Measurements from ENCODE around the gene ZBTB44. TPM values are rescaled to one million over a fixed set of nuclear protein-coding genes. Genes with fewer than 3 reads are reported as not detected.

ZBTB44 gene
- total RNA-seq, 1 donor: 41.5 TPM

DNA sequence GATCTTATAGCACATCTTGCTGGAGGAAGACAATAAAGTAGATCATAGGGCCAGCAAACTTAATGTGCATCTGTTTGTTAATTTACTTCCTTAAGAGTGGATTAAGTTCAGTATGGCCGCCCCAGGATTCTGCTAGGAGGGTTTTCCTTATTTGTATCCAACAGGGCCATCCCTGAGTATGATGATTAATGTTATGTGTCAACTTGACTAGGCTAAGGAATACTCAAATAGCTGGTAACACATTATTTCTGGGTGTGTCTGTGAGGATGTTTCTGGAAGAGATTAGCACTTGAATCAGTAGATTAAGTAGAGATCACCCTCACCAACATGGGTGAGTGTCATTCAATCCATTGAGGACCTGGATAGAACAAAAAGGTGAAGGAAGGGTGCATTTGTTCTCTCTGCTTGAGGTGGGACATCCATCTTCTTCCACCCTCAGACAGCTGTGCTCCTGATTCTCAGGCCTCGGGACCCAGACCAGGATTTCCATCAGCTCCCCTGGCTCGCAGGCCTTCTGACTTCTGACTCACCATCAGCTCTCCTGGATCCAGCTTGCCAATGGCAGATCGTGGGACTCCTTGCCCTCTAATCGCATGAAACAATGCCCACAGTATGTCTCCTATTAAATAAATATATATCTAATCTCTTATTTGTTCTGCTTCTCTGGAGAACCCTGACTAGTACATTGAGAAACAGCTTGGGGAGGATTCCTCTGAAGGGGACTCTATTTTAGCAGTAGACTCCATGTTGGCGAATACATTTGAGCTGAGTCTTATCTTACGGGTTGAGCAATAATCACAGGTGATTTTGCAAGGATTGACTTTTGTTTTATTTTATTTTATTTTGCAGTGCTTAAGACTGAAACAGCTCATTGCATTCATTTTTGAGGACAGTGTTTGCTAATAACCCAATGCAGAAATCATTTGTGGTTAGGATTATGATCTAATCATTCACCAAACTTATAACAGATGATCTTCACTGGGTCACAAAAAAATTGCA lies 9.0 kb upstream of the ZBTB44 start:
- DNase-seq (ENCODE audit: low read depth): peak; percentile 40
- no peak overlapping the region for H3K4me3 ChIP-seq (ENCODE audit: low read depth, low read length)
- TF ChIP-seq, protein P1, sequence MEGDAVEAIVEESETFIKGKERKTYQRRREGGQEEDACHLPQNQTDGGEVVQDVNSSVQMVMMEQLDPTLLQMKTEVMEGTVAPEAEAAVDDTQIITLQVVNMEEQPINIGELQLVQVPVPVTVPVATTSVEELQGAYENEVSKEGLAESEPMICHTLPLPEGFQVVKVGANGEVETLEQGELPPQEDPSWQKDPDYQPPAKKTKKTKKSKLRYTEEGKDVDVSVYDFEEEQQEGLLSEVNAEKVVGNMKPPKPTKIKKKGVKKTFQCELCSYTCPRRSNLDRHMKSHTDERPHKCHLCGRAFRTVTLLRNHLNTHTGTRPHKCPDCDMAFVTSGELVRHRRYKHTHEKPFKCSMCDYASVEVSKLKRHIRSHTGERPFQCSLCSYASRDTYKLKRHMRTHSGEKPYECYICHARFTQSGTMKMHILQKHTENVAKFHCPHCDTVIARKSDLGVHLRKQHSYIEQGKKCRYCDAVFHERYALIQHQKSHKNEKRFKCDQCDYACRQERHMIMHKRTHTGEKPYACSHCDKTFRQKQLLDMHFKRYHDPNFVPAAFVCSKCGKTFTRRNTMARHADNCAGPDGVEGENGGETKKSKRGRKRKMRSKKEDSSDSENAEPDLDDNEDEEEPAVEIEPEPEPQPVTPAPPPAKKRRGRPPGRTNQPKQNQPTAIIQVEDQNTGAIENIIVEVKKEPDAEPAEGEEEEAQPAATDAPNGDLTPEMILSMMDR (IDR thresholded peaks at IDR 0.05; ENCODE audit: insufficient read depth, low read depth, low read length): no peak

DNA sequence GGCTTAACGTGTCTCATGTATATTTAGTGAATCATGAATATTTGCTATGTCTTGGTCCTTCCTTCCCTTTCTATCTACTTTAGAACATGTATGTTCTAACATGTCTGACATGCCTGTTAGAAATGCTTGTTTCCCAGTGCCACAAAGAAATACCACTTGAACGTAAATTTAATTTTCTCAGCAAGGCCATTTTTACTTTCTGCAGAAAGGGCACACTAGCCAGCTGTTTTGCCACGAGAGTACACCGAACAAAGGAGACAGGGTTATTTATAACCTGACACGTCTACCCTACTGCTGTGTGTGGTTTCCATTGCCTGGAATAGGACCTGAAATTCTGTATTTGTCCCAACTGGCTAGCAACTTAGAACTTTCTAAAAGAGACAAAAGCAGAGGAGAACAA lies 7.4 kb upstream of the ZBTB44 start:
- DNase-seq (ENCODE audit: low read depth): no peak
- TF ChIP-seq, protein P1 (IDR thresholded peaks at IDR 0.05; ENCODE audit: insufficient read depth, low read depth, low read length): no peak
- no peak overlapping the region for H3K4me3 ChIP-seq (ENCODE audit: low read depth, low read length)

DNA sequence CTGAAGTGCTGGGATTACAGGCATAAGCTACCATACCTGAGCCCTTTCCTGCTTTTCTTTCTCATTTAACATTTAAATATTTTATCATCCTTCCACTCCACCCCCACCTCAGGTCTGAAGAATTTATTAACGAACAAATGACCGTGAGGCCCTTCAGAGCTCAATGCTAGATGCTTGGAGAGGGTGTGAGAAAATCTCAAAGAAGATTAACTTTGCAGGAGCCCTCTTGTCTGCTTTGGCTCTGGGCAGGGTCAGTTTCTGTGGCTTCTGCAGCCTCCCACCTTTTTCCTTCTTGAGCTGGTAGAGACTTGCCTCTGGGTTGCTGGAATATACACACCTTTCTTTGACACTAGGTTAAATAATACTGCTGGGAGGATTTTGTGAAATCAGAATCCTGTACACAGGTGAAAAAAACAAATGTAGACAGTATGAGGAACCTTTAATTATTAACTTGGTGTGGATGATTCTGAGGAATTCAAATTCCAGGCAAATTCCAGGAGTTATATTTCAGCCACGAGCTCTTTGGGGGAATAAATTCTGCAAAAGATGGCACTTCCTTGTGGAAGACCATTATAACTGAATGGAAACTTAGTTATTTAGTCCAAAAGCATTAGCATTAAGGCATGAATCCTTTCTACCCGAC lies 3.4 kb upstream of the ZBTB44 start:
- no peak for DNase-seq (ENCODE audit: low read depth)
- no peak overlapping the region for H3K4me3 ChIP-seq (ENCODE audit: low read depth, low read length)
- TF ChIP-seq, protein P1 (IDR thresholded peaks at IDR 0.05; ENCODE audit: insufficient read depth, low read depth, low read length): no peak

DNA sequence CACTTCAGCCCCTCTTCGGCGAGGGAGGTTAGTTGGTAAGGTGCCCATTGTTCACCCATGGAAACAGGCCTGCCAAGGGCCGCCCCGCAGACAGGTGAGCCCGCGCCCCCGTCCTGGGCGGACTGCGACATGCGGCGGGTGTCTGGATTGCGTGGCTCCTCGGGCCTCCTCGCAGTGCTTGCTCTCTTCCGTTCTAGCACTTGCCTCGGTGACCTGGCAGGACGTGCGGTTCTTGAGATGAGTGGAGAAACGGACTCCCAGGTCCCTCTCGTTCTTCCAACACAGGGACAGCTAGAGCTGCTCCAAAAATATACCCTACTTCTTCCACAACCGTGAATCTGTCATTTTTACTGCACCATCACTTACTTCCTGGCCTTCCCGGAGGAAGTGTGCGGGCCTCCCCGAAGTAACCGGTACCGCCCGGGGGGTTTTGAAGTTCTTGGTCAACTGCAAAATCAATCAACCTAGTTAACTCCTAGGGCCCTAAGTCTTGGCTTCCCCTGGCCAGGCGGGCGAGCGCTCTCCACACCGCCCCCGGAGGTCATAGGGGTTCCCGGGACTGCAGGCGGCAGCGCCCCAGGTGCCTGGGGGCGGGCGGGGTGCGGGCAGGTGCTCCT lies 745 bp upstream of the ZBTB44 start:
- H3K4me3 ChIP-seq (ENCODE audit: low read depth, low read length): peak overlapping the region; percentile 47
- DNase-seq (ENCODE audit: low read depth): no peak
- TF ChIP-seq, protein P1 (IDR thresholded peaks at IDR 0.05; ENCODE audit: insufficient read depth, low read depth, low read length): no peak

DNA sequence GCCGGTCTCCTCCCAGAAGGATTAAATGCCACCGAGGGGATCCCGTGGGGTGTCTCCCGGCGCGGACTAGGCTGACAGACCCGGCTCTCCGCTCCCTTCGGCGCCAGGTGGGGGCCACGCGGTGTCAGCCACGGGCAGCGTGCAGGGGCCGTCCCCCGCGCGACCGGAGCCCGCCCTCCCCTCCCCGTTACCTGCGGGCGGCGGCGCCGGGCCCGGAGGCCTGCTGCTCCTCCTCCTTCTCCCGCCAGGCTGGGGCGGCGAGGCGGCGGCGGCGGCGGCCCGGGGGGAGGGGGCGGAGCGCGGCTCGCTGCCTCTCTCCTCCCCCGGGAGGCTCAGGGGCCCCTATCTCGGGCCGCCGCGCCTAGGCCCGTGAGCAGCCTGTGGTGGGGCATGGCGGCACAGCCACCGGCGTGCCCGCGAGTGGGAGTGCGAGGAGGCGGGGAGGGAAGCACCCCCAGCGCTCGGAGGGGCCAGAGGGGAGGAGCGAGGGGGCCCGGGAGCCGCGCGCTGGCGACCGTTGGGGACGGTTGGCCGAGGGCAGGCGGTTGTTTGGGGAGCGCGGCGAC lies 450 bp downstream of the ZBTB44 start:
- peak; percentile 42 for DNase-seq (ENCODE audit: low read depth)
- TF ChIP-seq, protein P1 (IDR thresholded peaks at IDR 0.05; ENCODE audit: insufficient read depth, low read depth, low read length): no peak
- peak overlapping the region; percentile 83 for H3K4me3 ChIP-seq (ENCODE audit: low read depth, low read length)

DNA sequence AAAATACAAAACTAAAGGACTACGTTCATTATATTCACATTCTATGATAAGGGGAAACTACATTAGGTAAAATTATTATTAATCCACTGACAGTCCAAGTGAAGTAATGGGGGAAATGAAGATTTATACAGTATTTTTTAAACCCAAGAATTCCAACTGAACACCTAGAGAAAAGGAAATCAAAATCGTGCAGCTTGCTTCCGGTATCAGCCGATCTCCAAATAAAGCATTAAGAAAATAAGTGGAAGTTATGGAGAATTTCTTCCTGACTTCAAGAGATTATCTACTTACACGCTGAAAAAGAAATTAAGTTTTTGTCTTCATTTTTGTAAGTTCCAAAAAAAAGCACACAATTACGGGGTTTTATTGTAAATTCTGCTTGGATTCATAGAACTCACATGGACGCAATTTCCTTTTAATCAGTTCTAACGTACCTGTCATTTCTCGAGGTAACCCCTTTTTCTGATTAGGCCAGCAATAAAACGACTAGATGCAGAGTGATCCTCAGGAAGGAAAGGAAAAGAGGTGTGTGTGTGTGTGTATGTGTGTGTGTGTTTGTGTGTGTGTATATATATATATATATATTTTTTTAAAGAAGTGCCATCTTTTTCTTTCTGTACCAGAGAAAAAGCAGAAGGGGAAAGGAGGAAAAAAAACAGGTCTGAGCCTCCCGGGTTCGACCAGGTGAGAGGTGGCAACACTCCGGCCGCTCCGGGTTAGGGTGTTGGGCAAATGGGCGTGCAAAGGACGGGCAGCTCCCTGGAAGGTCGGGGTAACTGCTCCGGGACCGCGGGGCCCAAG lies 1.1 kb downstream of the ZBTB44 start:
- DNase-seq (ENCODE audit: low read depth): peak; percentile 4
- H3K4me3 ChIP-seq (ENCODE audit: low read depth, low read length): peak overlapping the region; percentile 83
- TF ChIP-seq, protein P1 (IDR thresholded peaks at IDR 0.05; ENCODE audit: insufficient read depth, low read depth, low read length): no peak
